Endothelial cell (in vitro differentiated cells): Measurements from ENCODE around the gene RAG1. TPM values are rescaled to one million over a fixed set of nuclear protein-coding genes. Genes with fewer than 3 reads are reported as not detected.

ENCODE experiments used
- DNase-seq: peaks from one replicate; pipeline ENCODE4 v3.0.0; 2021; ENCODE audit warnings: low spot score
- H3K27ac Mint-ChIP-seq: one replicate; pipeline ENCODE4 v1.8.0; 2021; ENCODE audit warnings: mixed read lengths, inconsistent platforms; ENCODE audit not compliant: unreplicated experiment
- H3K27me3 Mint-ChIP-seq: one replicate; pipeline ENCODE4 v1.8.0; 2021; ENCODE audit warnings: mild to moderate bottlenecking, moderate library complexity, mixed read lengths, inconsistent platforms; ENCODE audit not compliant: unreplicated experiment
- H3K36me3 Mint-ChIP-seq: one replicate; pipeline ENCODE4 v1.8.0; 2021; ENCODE audit warnings: mild to moderate bottlenecking, low read depth, mixed read lengths, inconsistent platforms; ENCODE audit not compliant: unreplicated experiment
- H3K4me1 Mint-ChIP-seq: one replicate; pipeline ENCODE4 v1.8.0; 2021; ENCODE audit warnings: mild to moderate bottlenecking, mixed read lengths, inconsistent platforms; ENCODE audit not compliant: unreplicated experiment
- H3K4me3 Mint-ChIP-seq: one replicate; pipeline ENCODE4 v1.8.0; 2021; ENCODE audit warnings: mild to moderate bottlenecking, mixed read lengths, inconsistent platforms; ENCODE audit not compliant: unreplicated experiment
- H3K9me3 Mint-ChIP-seq: one replicate; pipeline ENCODE4 v1.8.0; 2021; ENCODE audit warnings: mixed read lengths, inconsistent platforms; ENCODE audit not compliant: unreplicated experiment
- CTCF ChIP-seq: fragments of 200-600 bp; sonication (generic); IDR thresholded peaks from one replicate; pipeline ENCODE4 v1.5.0; 2021; ENCODE audit warnings: antibody characterized with exemption; ENCODE audit not compliant: unreplicated experiment
- total RNA-seq: library from RNA; stranded (reverse); fragmentation: NEBNext Ultra II Directional; extraction: Animal tissue kit (Norgen Biotek cat#: 25700); gene quantifications from one replicate; pipeline ENCODE4 v1.2.1, GENCODE V29; 2021; ENCODE audit not compliant: unreplicated experiment

The RAG1 gene
- total RNA-seq, 1 donor from 2014 or later: 3.9 TPM

DNA sequence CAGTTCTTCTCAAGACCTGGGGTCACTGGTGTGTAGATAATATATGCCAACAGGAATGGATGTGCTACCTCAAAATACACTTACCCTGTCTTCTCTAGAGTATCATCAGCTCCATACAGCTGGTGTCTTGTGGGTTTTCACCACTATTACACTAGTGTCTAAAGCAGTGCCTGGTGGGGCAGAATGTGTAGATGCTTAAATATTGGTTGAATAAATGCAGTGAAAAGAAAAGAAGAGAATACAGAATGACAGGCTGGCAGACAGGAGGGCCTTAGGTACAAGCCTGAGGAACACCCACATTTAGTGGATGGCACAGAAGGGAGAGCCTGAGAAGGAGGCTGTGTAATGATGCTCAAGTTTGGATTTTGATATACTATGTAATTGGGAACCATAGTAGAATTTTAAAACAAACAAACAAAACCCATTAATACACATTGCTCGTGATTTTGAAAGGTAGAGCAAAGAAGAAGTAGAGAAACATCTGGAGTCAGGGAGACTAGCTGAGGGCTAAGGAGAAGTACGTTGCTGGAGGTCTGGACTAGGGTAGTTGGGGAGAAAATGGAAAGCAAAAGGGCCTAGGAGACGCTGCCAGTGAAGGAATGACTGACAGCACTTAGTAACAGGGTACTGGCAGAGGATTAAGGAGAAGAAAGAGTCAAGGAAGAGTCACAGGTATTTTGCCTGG is 50.7 kb downstream of the RAG1 start:
- Mint-ChIP-seq H3K27ac (no peak overlapping the region), H3K36me3 (no peaks in the 10 kb centered on the region), H3K27me3 (no peaks in the 10 kb centered on the region), H3K4me3 (no peak overlapping the region), H3K4me1 (no peaks in the 10 kb centered on the region), H3K9me3 (no peaks in the 10 kb centered on the region)
- DNase-seq: no peak
- no peak for TF ChIP-seq CTCF

DNA sequence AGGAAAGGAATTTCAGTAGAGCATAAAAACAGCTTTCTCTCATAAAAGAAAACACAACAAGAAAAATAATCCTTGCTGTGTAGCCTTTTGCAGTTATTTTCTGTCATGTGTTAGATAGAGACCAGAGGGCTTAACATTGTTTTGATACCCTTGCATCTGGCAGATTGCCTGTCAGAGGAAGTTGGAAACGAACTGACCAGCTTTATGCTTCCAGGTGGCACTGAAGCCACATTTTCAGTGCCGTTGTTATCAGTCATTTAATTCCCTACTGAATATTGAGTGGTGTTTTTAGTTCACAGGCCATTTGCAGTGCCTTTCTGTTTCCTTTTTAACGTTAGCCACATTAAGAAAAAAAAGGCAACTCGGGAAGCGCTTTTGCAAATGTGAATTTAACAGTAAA is 51.7 kb downstream of the RAG1 start:
- Mint-ChIP-seq H3K36me3 (no peaks in the 10 kb centered on the region), H3K4me1 (no peaks in the 10 kb centered on the region), H3K4me3 (no peak overlapping the region), H3K27ac (no peak overlapping the region), H3K27me3 (no peaks in the 10 kb centered on the region), H3K9me3 (no peaks in the 10 kb centered on the region)
- DNase-seq: no peak
- no peak for TF ChIP-seq CTCF

DNA sequence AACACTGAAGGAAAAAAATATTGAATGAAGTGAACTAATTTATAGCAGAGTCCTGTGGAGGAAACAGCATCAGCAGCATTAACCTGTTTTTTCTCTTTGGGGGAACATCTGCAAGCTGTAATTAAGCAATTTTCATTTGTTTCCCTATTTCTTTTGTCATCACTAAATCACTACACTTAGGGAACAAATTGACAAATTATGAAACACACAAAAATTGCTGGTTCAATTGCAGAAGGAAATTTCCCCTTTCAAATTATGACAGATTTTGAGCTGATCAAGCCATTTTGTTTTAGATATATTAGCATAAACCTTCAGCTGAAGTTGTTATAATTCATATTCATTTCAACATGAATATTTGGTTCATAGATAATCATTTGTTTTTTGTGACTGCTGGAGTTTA is 52.4 kb downstream of the RAG1 start:
- Mint-ChIP-seq H3K4me1 (no peaks in the 10 kb centered on the region), H3K36me3 (no peaks in the 10 kb centered on the region), H3K9me3 (no peaks in the 10 kb centered on the region), H3K27ac (no peak overlapping the region), H3K27me3 (no peaks in the 10 kb centered on the region), H3K4me3 (no peak overlapping the region)
- DNase-seq: no peak
- TF ChIP-seq CTCF: no peak

- H3K27ac Mint-ChIP-seq: no peak overlapping the region
- no peaks in the 10 kb centered on the region for H3K36me3 Mint-ChIP-seq
- no peaks in the 10 kb centered on the region for H3K4me1 Mint-ChIP-seq
- no peak for TF ChIP-seq CTCF
- H3K9me3 Mint-ChIP-seq: no peaks in the 10 kb centered on the region
- H3K4me3 Mint-ChIP-seq: no peak overlapping the region
- no peaks in the 10 kb centered on the region for H3K27me3 Mint-ChIP-seq
- DNase-seq: no peak
Measured at GRCh38 chr11:36622431-36623136, 54.8 kb downstream of the RAG1 start.

DNA sequence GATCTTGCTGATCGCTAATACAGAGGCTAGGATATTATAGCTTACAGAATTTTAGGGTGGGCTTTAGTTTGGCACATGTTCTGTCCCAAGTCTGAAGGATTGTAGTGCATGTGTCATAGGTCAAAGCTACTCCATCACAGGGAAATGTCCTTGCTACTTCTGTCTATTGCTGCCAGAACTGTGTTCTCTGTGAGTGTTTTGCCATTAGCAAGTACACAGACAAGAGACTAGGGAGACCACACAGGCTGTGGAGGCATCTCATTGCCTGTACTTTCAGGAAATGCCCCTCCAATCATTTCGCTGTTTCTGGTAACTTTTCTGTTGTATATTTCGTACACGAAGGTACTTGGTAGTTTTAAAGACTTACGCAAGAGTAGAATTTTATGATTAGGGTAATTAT is 55.7 kb downstream of the RAG1 start:
- no peak for TF ChIP-seq CTCF
- Mint-ChIP-seq H3K4me3 (no peak overlapping the region), H3K36me3 (no peaks in the 10 kb centered on the region), H3K9me3 (no peaks in the 10 kb centered on the region), H3K4me1 (no peaks in the 10 kb centered on the region), H3K27me3 (no peaks in the 10 kb centered on the region), H3K27ac (no peak overlapping the region)
- no peak for DNase-seq
